ENCODE measurements around the gene ARHGEF10L.

ARHGEF10L gene

GRCh38 chr1:17598251-17598650 is 58.8 kb downstream of the ARHGEF10L start:
- no peak overlapping the region for H3K4me3 ChIP-seq (ENCODE audit: low read depth, low read length)
- TF ChIP-seq CTCF (IDR thresholded peaks at IDR 0.05; ENCODE audit: low read depth, low read length): no peak
- H3K4me1 ChIP-seq: peaks cover 44% of the 10 kb centered on the region
- no peaks in the 10 kb centered on the region for H3K36me3 ChIP-seq
- no peaks in the 10 kb centered on the region for H3K27me3 ChIP-seq
- no peaks in the 10 kb centered on the region for H3K9me3 ChIP-seq
- DNase-seq: no peak

GRCh38 chr1:17599291-17599953 is 59.9 kb downstream of the ARHGEF10L start:
- H3K4me1 ChIP-seq: peaks cover 38% of the 10 kb centered on the region
- no peaks in the 10 kb centered on the region for H3K27me3 ChIP-seq
- no peaks in the 10 kb centered on the region for H3K36me3 ChIP-seq
- TF ChIP-seq CTCF (IDR thresholded peaks at IDR 0.05; ENCODE audit: low read depth, low read length): no peak
- no peak for DNase-seq
- no peak overlapping the region for H3K4me3 ChIP-seq (ENCODE audit: low read depth, low read length)
- no peaks in the 10 kb centered on the region for H3K9me3 ChIP-seq

GRCh38 chr1:17599954-17600300 is 60.4 kb downstream of the ARHGEF10L start:
- no peaks in the 10 kb centered on the region for H3K27me3 ChIP-seq
- H3K4me1 ChIP-seq: peaks cover 33% of the 10 kb centered on the region
- H3K36me3 ChIP-seq: no peaks in the 10 kb centered on the region
- no peak for TF ChIP-seq CTCF (IDR thresholded peaks at IDR 0.05; ENCODE audit: low read depth, low read length)
- H3K9me3 ChIP-seq: no peaks in the 10 kb centered on the region
- no peak overlapping the region for H3K4me3 ChIP-seq (ENCODE audit: low read depth, low read length)
- no peak for DNase-seq

GRCh38 chr1:17600321-17600720 is 60.8 kb downstream of the ARHGEF10L start:
- Histone ChIP-seq H3K27me3 (no peaks in the 10 kb centered on the region), H3K4me3 (ENCODE audit: low read depth, low read length) (no peak overlapping the region), H3K4me1 (peaks cover 32% of the 10 kb centered on the region), H3K36me3 (no peaks in the 10 kb centered on the region), H3K9me3 (no peaks in the 10 kb centered on the region)
- DNase-seq: no peak
- TF ChIP-seq CTCF (IDR thresholded peaks at IDR 0.05; ENCODE audit: low read depth, low read length): no peak

- Histone ChIP-seq H3K4me1 (peaks cover 23% of the 10 kb centered on the region), H3K36me3 (no peaks in the 10 kb centered on the region), H3K9me3 (no peaks in the 10 kb centered on the region), H3K27me3 (no peaks in the 10 kb centered on the region), H3K4me3 (ENCODE audit: low read depth, low read length) (no peak overlapping the region)
- TF ChIP-seq CTCF (IDR thresholded peaks at IDR 0.05; ENCODE audit: low read depth, low read length): no peak
- no peak for DNase-seq
These were observed 62.3 kb downstream of the ARHGEF10L start for GRCh38 chr1:17601643-17602382.

Measured in BE2C (cell line).